OCI-LY1 (cell line): ENCODE data around the gene TPST2.

ENCODE experiments used
- CTCF ChIP-seq: fragments of 200-600 bp; sonication (generic), shearing (Covaris generic); IDR thresholded peaks from 2 replicates; pipeline ENCODE4 v1.5.1; 2017; ENCODE audit warnings: mild to moderate bottlenecking, antibody characterized with exemption, low read length, moderate library complexity, mixed read lengths
- EZH2 ChIP-seq: fragments of 200-600 bp; sonication (generic), shearing (Covaris generic); IDR thresholded peaks from 2 replicates; pipeline ENCODE4 v1.8.0; 2017; ENCODE audit warnings: borderline replicate concordance, mixed run types, mild to moderate bottlenecking, antibody characterized with exemption, low read length, moderate library complexity, mixed read lengths

DNA sequence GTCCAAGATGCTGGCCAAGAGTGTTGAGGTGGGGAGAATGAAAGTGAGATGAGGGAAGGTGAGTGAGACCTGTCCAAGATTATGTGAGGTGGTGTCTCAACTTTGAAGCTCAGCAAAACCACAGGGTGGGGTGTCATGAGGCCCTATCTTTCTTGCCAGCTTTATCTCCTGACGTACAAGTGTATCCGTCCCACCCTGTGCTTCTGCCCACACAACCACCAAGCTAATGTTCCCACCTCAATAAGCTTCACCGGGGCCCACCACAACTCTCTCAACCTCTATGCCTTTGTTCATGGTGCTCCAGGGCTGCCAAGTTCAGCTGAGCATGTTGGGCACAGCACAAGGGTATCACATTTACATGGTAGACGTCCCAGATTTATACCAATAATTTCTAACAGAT is 7.1 kb upstream of the TPST2 start:
- TF ChIP-seq CTCF (no peak), EZH2 (no peak)
